GM12878 (cell line): ENCODE measurements around the gene ACSF2. TPM values are rescaled to one million over a fixed set of nuclear protein-coding genes. Genes with fewer than 3 reads are reported as not detected.

Source experiments
- ATAC-seq: fragments of 200-7000 bp; cut with Tn5 transposase; 3 replicates; pipeline ENCODE4 v1.9.1; 2020; ENCODE audit warnings: mild to moderate bottlenecking, moderate library complexity
- BruUV-seq: library from RNA; stranded (reverse); fragments of 400-500 nt; replicated peaks from 2 replicates; lab custom pipeline; 2021; lab: Mats Ljungman, UMichigan
- CTCF ChIA-PET: fragments of 300-600 bp; sonication (Branson Sonifier 250); formaldehyde crosslinking; extraction: SDS; loops from one replicate; lab custom pipeline; 2021; ENCODE audit warnings: inconsistent platforms; lab: Yijun Ruan, JAX
- POLR2A ChIA-PET: fragments of 350-600 bp; formaldehyde crosslinking; extraction: SDS; loops from one replicate; lab custom pipeline; 2021; ENCODE audit warnings: inconsistent platforms; lab: Charles Lee
- RAD21 ChIA-PET: fragments of 300-600 bp; sonication (Branson Sonifier 250); formaldehyde crosslinking; loops from one replicate; lab custom pipeline; 2023; ENCODE audit warnings: antibody characterized with exemption; ENCODE audit not compliant: unreplicated experiment; lab: Charles Lee
- SMC1A ChIA-PET: fragments of 300-600 bp; sonication (Branson Sonifier 250); formaldehyde crosslinking; loops from one replicate; lab custom pipeline; 2023; ENCODE audit not compliant: unreplicated experiment, uncharacterized antibody; lab: Charles Lee
- DNase-seq: peaks from one replicate; pipeline ENCODE4 v3.0.0-alpha.2; 2011; ENCODE audit warnings: low read depth, low spot score
- FAIRE-seq: peaks from 3 replicates; lab custom pipeline; 2011; peaks lifted over from hg19 to GRCh38; lab: Jason Lieb, UNC
- H2AFZ ChIP-seq: 2 replicates; pipeline ENCODE4 v1.6.0; 2011; ENCODE audit warnings: low read depth, low read length, control low read depth; ENCODE audit not compliant: control insufficient read depth
- H3K27ac ChIP-seq: 2 replicates; pipeline ENCODE4 v1.5.1; 2011; ENCODE audit warnings: control low read depth; ENCODE audit not compliant: control insufficient read depth, insufficient read depth
- H3K27me3 ChIP-seq, 2 experiments: replicated peaks in 1 of 2; 2 replicates each; pipeline versions ENCODE4 v1.6.0 to v1.6.1; 2011; ENCODE audit warnings: low read length in 1 of 2; ENCODE audit not compliant: control insufficient read depth in 2 of 2, insufficient read depth in 2 of 2
- H3K36me3 ChIP-seq, 2 experiments: 2 replicates each; pipeline ENCODE4 v1.5.1; 2011; ENCODE audit warnings: low read length in 1 of 2; ENCODE audit not compliant: control insufficient read depth in 2 of 2, insufficient read depth in 2 of 2
- H3K4me1 ChIP-seq: 2 replicates; pipeline ENCODE4 v1.6.1; 2011; ENCODE audit warnings: mild to moderate bottlenecking, low read length, moderate library complexity, mixed read lengths; ENCODE audit not compliant: control insufficient read depth, insufficient read depth
- H3K4me2 ChIP-seq: 2 replicates; pipeline ENCODE4 v1.6.0; 2011; ENCODE audit warnings: control low read depth; ENCODE audit not compliant: control insufficient read depth, insufficient read depth
- H3K4me3 ChIP-seq: fragments of 200-600 bp; sonication (generic); 2 replicates; pipeline ENCODE4 v1.5.1; 2016
- H3K79me2 ChIP-seq: 2 replicates; pipeline ENCODE4 v1.6.0; 2011; ENCODE audit warnings: low read length; ENCODE audit not compliant: control insufficient read depth, insufficient read depth
- H3K9ac ChIP-seq: 2 replicates; pipeline ENCODE4 v1.8.0; 2011; ENCODE audit warnings: low read length, control low read depth, mixed read lengths; ENCODE audit not compliant: control insufficient read depth, insufficient read depth
- H3K9me3 ChIP-seq: replicated peaks from 3 replicates; pipeline ENCODE4 v1.5.1; 2011; ENCODE audit warnings: mild to moderate bottlenecking, low read length; ENCODE audit not compliant: control insufficient read depth, insufficient read depth
- H4K20me1 ChIP-seq: 2 replicates; pipeline ENCODE4 v1.6.0; 2011; ENCODE audit not compliant: control insufficient read depth, insufficient read depth
- HDAC6 ChIP-seq: fragments of 200-600 bp; sonication (generic); IDR thresholded peaks from one replicate; pipeline ENCODE4 v1.8.0; 2017; ENCODE audit warnings: antibody characterized with exemption; ENCODE audit not compliant: unreplicated experiment
- JUNB ChIP-seq: IDR thresholded peaks from 2 replicates; pipeline ENCODE4 v1.6.1; 2016; ENCODE audit warnings: antibody characterized with exemption, mild to moderate bottlenecking
- KDM1A ChIP-seq: fragments of 200-600 bp; sonication (generic); IDR thresholded peaks from 2 replicates; pipeline ENCODE4 v1.6.1; 2016; ENCODE audit warnings: borderline replicate concordance
- PKNOX1 ChIP-seq: fragments of 450-650 bp; IDR thresholded peaks from 2 replicates; pipeline ENCODE4 v1.6.1; 2016; ENCODE audit warnings: mild to moderate bottlenecking
- RAD51 ChIP-seq: fragments of 450-650 bp; IDR thresholded peaks from 2 replicates; pipeline ENCODE4 v1.6.1; 2016; ENCODE audit warnings: moderate library complexity, mild to moderate bottlenecking, inconsistent platforms
- SIN3A ChIP-seq: IDR thresholded peaks from 2 replicates; pipeline ENCODE4 v1.6.1; 2012; ENCODE audit warnings: low read depth, low read length, improper control_type of control experiment
- SPI1 ChIP-seq: IDR thresholded peaks from 2 replicates; pipeline ENCODE4 v1.6.1; 2011; ENCODE audit warnings: low read depth, mild to moderate bottlenecking, low read length, moderate library complexity, borderline replicate concordance; ENCODE audit not compliant: insufficient read depth
- WGBS: methylation state at CpG from one replicate; pipeline ENCODE4 v1.1.6; 2016; ENCODE audit warnings: low lambda C conversion rate; ENCODE audit not compliant: insufficient replicate concordance, insufficient coverage; ENCODE audit errors: missing lambda C conversion rate; 5-methylcytosine and 5-hydroxymethylcytosine counted together
- in situ Hi-C: fragments of 300-500 bp; cut with MboI; formaldehyde crosslinking; loops from 9 replicates; pipeline ENCODE4 v1.14.3; 2018; ENCODE audit warnings: mixed read lengths
- intact Hi-C: fragments of 100-400 bp; cut with micrococcal nuclease; formaldehyde crosslinking; loops from one replicate; pipeline ENCODE4 v1.14.2; 2022; ENCODE audit not compliant: unreplicated experiment
- polyA plus RNA-seq, 11 experiments: library from polyadenylated mRNA; depleted of rRNA in 4 of 11; unstranded in 6 of 11; stranded (reverse) in 5 of 11; fragments of >200 nt; fragmentation: Nextera tagmentation in 4 of 11; fragmentation: Illumina TruSeq in 1 of 11; extraction: Ambion mirVana in 4 of 11; extraction: Trizol in 1 of 11; gene quantifications; 1 replicate in 1 of 11; 2 replicates in 10 of 11; pipeline versions ENCODE4 v1.2.1 to v1.2.3, GENCODE V29; 2011 to 2016; ENCODE audit warnings: inconsistent platforms in 2 of 11, missing spikeins in 2 of 11, low read depth in 1 of 11
- total RNA-seq, 4 experiments: library from RNA; depleted of rRNA in 3 of 4; stranded (reverse); fragments of >200 nt in 3 of 4; fragmentation: Illumina TruSeq in 1 of 4; extraction: Trizol in 1 of 4; gene quantifications; 2 replicates each; pipeline versions ENCODE4 v1.2.1 to v1.2.3, GENCODE V29; 2013 to 2021

ACSF2 gene
- total and polyA plus RNA-seq, 10 of the 15 experiments (the other 5 are each of a cell fraction or from before 2014, with no cell fraction given): 7.1 to 32.8 (median 16.8) TPM

DNA sequence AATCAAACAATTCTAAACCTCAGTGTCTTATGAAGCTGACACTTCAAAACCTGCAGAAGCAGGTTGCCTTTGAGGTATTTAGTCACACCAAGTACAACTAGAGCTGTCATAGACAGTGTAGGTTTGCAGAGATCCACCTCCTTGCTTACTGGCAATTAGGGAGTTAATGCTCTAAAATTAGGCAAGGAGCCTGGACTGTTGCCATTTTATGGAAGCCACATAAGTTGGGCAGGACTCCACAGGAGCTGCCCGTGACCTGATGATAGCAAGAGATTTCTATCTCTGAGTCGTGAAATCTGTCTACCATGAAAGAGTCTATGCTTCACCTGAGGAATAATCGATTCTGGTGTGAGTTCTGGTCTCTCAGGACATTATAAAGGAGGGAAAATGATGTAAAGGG is 44.1 kb upstream of the ACSF2 start:
- TSS peak; percentile 49 for BruUV-seq
- no peak for DNase-seq
- no peak for ATAC-seq
- in situ Hi-C loops: no loop called here
- Histone ChIP-seq H2AFZ (no peak overlapping the region), H3K36me3 (peaks cover 32 to 37% of the 10 kb centered on the region in 2 experiments), H4K20me1 (no peaks in the 10 kb centered on the region), H3K27ac (no peak overlapping the region), H3K9ac (no peak overlapping the region), H3K79me2 (no peaks in the 10 kb centered on the region), H3K27me3 (no peaks in the 10 kb centered on the region), H3K9me3 (no peaks in the 10 kb centered on the region), H3K4me1 (no peaks in the 10 kb centered on the region), H3K4me3 (no peak overlapping the region), H3K4me2 (no peak overlapping the region)
- RAD21 ChIA-PET: interaction anchor here (1.0 to 1.7 kb wide), 3 partner anchors 13 to 20 kb away, joined by 3 to 4 read pairs (median 4); no protein-coding TSS in a partner anchor
- intact Hi-C loops: no loop called here
- CTCF ChIA-PET: interaction anchor here (0.7 to 3.8 kb wide), 5 partner anchors 8 to 40 kb away, joined by 3 to 25 read pairs (median 4); partner anchors contain the start of gene LRRC59
- SMC1A ChIA-PET: interaction anchor here (1.1 to 1.9 kb wide), 3 partner anchors 10 to 13 kb away, joined by 3 to 11 read pairs (median 5); no protein-coding TSS in a partner anchor
- POLR2A ChIA-PET: interaction anchor here (0.9 kb wide), 1 partner anchor 13 kb away, joined by 3 read pairs; no protein-coding TSS in a partner anchor
- 97% methylated on average over 3 of the region's 3 CpGs for WGBS
- FAIRE-seq: no peak
- no peak for TF ChIP-seq SPI1
- no peak for TF ChIP-seq SIN3A
- TF ChIP-seq PKNOX1: no peak
- no peak for TF ChIP-seq HDAC6
- no peak for TF ChIP-seq JUNB
- no peak for TF ChIP-seq RAD51
- no peak for TF ChIP-seq KDM1A
